Breast epithelium (tissue), 4 donors: ENCODE results near the gene PIK3CA. TPM values are rescaled to one million over a fixed set of nuclear protein-coding genes. Genes with fewer than 3 reads are reported as not detected.

ENCODE experiments used
- DNase-seq, 2 donors: peaks; one replicate each; pipeline ENCODE4 v3.0.0-alpha.2; 2019; ENCODE audit warnings: low spot score in 2 of 2
- H3K27ac ChIP-seq, 2 donors: fragments of 200-600 bp; sonication (generic) in 1 of 2; one replicate each; pipeline ENCODE4 v1.5.1; 2016 to 2019; ENCODE audit warnings: mild to moderate bottlenecking in 1 of 2
- H3K27me3 ChIP-seq, 2 donors: fragments of 200-600 bp; sonication (generic) in 1 of 2; one replicate each; pipeline versions ENCODE4 v1.5.1 to v1.6.0; 2017 to 2019; ENCODE audit warnings: control low read depth in 1 of 2, mild to moderate bottlenecking in 1 of 2
- H3K36me3 ChIP-seq: fragments of 200-600 bp; one replicate; pipeline ENCODE4 v1.5.1; 2019
- H3K4me1 ChIP-seq, 2 donors: fragments of 200-600 bp; sonication (generic); one replicate each; pipeline ENCODE4 v1.5.1; 2016 to 2019; ENCODE audit warnings: control low read depth in 1 of 2
- H3K4me3 ChIP-seq, 3 donors: fragments of 200-600 bp; sonication (generic); 1 replicate in 2 of 3; 2 replicates in 1 of 3; pipeline ENCODE4 v1.5.1; 2016 to 2019; ENCODE audit warnings: mild to moderate bottlenecking in 3 of 3, moderate library complexity in 2 of 3
- H3K9me3 ChIP-seq, 2 donors: fragments of 200-600 bp; sonication (generic) in 1 of 2; one replicate each; pipeline ENCODE4 v1.5.1; 2016 to 2019; ENCODE audit warnings: control low read depth in 1 of 2
- POLR2A ChIP-seq: fragments of 450-650 bp; IDR thresholded peaks from one replicate; pipeline ENCODE4 v1.6.1; 2016; ENCODE audit warnings: antibody characterized with exemption, mild to moderate bottlenecking, moderate library complexity
- POLR2AphosphoS5 ChIP-seq, 3 donors: sonication (generic); formaldehyde crosslinking; IDR thresholded peaks; one replicate each; pipeline ENCODE4 v1.6.1; 2017; ENCODE audit warnings: antibody characterized with exemption in 3 of 3
- intact Hi-C: fragments of 100-400 bp; cut with DNase I; formaldehyde crosslinking; loops from one replicate; pipeline ENCODE4 v1.15.1; 2023; ENCODE audit warnings: low total_unique reads
- total RNA-seq, 3 donors: library from RNA; depleted of rRNA; stranded (reverse); fragments of >200 nt; gene quantifications; one replicate each; pipeline ENCODE4 v1.1.0, GENCODE V29; 2016
- TF ChIP-seq, protein P1 (sequence below), 3 donors: fragments of 450-650 bp; IDR thresholded peaks; one replicate each; pipeline ENCODE4 v1.5.1; 2016 to 2017; ENCODE audit warnings: antibody characterized with exemption in 3 of 3, mild to moderate bottlenecking in 3 of 3, moderate library complexity in 3 of 3

PIK3CA gene
- total RNA-seq = 10 to 100 TPM; 34.1 to 43.0 (median 38.4) TPM

DNA sequence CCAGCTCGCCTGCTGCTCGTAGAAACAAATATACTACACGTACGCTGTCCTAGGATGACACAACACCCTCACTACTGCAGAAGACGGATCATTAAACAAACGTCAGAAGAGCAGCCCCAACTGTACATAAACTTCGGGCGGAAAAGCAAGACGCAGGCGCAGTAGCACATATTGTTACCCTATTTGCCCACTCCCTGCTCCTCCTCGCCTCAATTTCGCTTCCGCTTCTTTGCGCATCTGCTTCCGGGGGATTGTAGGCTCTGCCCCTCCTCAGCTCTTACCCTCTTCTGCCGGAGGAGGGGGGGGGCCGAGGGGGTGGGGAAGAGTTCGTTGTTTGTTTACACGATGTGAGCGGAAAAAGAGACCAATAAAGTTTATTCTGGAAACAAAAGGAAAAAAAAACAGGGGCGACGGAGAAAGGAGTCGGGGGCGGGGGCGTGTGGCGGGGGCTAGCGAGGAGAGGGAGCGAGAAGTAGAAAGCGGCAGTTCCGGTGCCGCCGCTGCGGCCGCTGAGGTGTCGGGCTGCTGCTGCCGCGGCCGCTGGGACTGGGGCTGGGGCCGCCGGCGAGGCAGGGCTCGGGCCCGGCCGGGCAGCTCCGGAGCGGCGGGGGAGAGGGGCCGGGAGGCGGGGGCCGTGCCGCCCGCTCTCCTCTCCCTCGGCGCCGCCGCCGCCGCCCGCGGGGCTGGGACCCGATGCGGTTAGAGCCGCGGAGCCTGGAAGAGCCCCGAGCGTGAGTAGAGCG is at the start of gene PIK3CA:
Gene PIK3CA, plus strand, starts transcription at position 485 of the 743 bp plus-strand sequence. CDS start 50,469 bp downstream, outside the sequence.
- intact Hi-C loops = loop anchor here (10.0 kb wide), 1 partner anchor 167 kb away; no protein-coding TSS in a partner anchor
- peak; percentile 91 to 97 for DNase-seq
- TF ChIP-seq, protein P1, sequence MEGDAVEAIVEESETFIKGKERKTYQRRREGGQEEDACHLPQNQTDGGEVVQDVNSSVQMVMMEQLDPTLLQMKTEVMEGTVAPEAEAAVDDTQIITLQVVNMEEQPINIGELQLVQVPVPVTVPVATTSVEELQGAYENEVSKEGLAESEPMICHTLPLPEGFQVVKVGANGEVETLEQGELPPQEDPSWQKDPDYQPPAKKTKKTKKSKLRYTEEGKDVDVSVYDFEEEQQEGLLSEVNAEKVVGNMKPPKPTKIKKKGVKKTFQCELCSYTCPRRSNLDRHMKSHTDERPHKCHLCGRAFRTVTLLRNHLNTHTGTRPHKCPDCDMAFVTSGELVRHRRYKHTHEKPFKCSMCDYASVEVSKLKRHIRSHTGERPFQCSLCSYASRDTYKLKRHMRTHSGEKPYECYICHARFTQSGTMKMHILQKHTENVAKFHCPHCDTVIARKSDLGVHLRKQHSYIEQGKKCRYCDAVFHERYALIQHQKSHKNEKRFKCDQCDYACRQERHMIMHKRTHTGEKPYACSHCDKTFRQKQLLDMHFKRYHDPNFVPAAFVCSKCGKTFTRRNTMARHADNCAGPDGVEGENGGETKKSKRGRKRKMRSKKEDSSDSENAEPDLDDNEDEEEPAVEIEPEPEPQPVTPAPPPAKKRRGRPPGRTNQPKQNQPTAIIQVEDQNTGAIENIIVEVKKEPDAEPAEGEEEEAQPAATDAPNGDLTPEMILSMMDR (IDR thresholded peaks at IDR 0.05) = peak in 1 of 3 donors; percentile 11
- no peak for TF ChIP-seq POLR2A
- TF ChIP-seq POLR2AphosphoS5 (IDR thresholded peaks at IDR 0.05) = peak; percentile 79 to 84 (median 79)
- no peaks in the 10 kb centered on the region for H3K36me3 ChIP-seq
- H3K27me3 ChIP-seq = no peaks in the 10 kb centered on the region
- H3K27ac ChIP-seq = peak within 1 kb of the TSS; percentile 98 to 99
- no peaks in the 10 kb centered on the region for H3K9me3 ChIP-seq
- peak within 1 kb of the TSS; percentile 94 to 99 (median 97) for H3K4me3 ChIP-seq
- peaks cover 0 to 12% of the 10 kb centered on the region in 2 donors for H3K4me1 ChIP-seq

DNA sequence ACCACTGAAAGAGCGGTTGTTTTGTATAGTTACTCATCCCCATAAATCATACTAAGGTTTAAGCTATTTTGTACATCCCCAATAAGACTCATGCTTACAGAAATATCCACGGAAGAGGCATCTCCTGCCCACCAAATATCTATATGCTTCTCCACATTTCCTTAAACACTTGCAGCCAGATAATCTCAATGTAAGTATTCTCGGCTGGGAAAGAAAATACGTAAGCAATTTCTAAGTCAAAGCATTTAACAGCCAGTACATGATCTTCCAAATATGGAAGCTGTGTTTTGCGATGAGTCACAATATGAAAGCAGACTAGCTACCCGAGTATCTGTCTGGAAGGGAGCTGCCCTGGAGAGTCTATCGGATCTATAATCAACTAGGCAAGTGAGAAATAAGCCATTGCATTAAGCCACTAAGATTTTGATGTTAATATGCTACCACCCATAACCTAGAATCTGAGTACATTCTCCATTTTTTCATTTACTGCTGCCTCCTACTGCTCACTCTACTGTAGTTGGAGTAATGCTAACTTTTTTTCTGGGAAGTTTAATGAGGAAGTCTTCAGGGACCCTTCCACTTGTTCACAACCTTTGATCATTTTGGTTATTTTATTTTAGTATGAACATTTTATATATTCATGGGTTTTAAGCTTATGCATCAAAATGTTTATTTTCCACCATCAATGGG is 49.6 kb upstream of the PIK3CA start:
- Histone ChIP-seq H3K9me3 (no peaks in the 10 kb centered on the region), H3K4me1 (no peaks in the 10 kb centered on the region), H3K27me3 (no peaks in the 10 kb centered on the region), H3K4me3 (no peak overlapping the region), H3K36me3 (no peaks in the 10 kb centered on the region), H3K27ac (no peak overlapping the region)
- TF ChIP-seq, protein P1 (IDR thresholded peaks at IDR 0.05) = no peak
- TF ChIP-seq POLR2A (no peak), POLR2AphosphoS5 (IDR thresholded peaks at IDR 0.05) (no peak)
- no peak for DNase-seq
- intact Hi-C loops = no loop called here

DNA sequence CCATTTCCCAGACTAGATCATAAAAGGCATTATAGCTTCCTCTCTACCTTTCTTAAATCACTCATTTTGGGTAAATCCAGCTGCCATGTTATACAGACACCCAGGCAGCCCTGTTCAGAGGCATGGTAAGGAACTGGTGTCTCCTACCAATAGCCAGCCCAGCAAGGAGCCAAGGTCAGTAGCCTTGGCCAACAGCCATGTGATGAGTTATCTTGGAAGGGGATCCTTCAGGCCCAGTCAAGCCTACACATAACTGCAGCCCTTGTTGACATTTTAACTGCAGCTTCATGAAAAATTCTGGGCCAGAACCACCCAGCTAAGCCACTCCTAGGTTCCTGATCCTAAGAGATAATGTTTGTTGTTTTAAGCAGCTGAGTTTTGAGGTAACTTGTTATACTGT is 47.5 kb upstream of the PIK3CA start:
- Histone ChIP-seq H3K9me3 (no peaks in the 10 kb centered on the region), H3K36me3 (no peaks in the 10 kb centered on the region), H3K27me3 (no peaks in the 10 kb centered on the region), H3K27ac (no peak overlapping the region), H3K4me3 (no peak overlapping the region), H3K4me1 (no peaks in the 10 kb centered on the region)
- intact Hi-C loops = no loop called here
- no peak for DNase-seq
- TF ChIP-seq POLR2A = no peak
- no peak for TF ChIP-seq POLR2AphosphoS5 (IDR thresholded peaks at IDR 0.05)
- TF ChIP-seq, protein P1 (IDR thresholded peaks at IDR 0.05) = no peak

- H3K36me3 ChIP-seq = no peaks in the 10 kb centered on the region
- H3K4me3 ChIP-seq = no peak overlapping the region
- no peaks in the 10 kb centered on the region for H3K27me3 ChIP-seq
- no peak overlapping the region for H3K27ac ChIP-seq
- intact Hi-C loops = no loop called here
- no peaks in the 10 kb centered on the region for H3K4me1 ChIP-seq
- no peak for DNase-seq
- H3K9me3 ChIP-seq = no peaks in the 10 kb centered on the region
- TF ChIP-seq POLR2AphosphoS5 (IDR thresholded peaks at IDR 0.05) = no peak
- TF ChIP-seq, protein P1 (IDR thresholded peaks at IDR 0.05) = no peak
Observed at GRCh38 chr3:179105881-179106280, 42.3 kb upstream of the PIK3CA start.

DNA sequence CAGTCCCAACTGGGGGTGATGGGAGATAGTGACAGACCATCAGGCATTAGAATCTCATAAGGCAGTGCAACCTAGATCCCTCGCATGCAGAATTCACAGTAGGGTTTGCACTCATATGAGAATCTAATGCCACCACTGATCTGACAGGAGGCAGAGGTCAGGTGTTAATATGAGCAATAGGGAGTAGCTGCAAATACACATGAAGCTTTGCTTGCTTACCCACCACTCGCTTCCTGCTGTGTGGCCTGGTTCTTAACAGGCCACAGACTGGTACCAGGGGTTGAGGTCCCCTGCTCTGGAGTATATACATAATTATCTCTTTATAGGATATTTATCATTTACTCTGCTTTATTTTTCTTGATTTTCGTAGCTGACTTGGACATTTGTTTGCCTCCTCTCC is 40.5 kb upstream of the PIK3CA start:
- DNase-seq = no peak
- no peaks in the 10 kb centered on the region for H3K27me3 ChIP-seq
- intact Hi-C loops = no loop called here
- no peaks in the 10 kb centered on the region for H3K36me3 ChIP-seq
- TF ChIP-seq POLR2AphosphoS5 (IDR thresholded peaks at IDR 0.05) (no peak), POLR2A (no peak)
- TF ChIP-seq, protein P1 (IDR thresholded peaks at IDR 0.05) = no peak
- no peaks in the 10 kb centered on the region for H3K4me1 ChIP-seq
- no peak overlapping the region for H3K4me3 ChIP-seq
- no peaks in the 10 kb centered on the region for H3K9me3 ChIP-seq
- no peak overlapping the region for H3K27ac ChIP-seq
